HCT116 (cell line): ENCODE results near the gene PAQR7. TPM values are rescaled to one million over a fixed set of nuclear protein-coding genes. Genes with fewer than 3 reads are reported as not detected.

ENCODE experiments used
- ATAC-seq: fragments of 200-7000 bp; cut with Tn5 transposase; 2 replicates; pipeline ENCODE4 v1.9.1; 2020; ENCODE audit warnings: mild to moderate bottlenecking, moderate library complexity
- BruUV-seq: library from RNA; stranded (reverse); fragments of 400-500 nt; replicated peaks from 2 replicates; lab custom pipeline; 2021; lab: Mats Ljungman, UMichigan
- CTCF ChIA-PET: fragments of 300-600 bp; sonication (Branson Sonifier 250); formaldehyde crosslinking; loops from one replicate; lab custom pipeline; 2021; ENCODE audit warnings: antibody characterized with exemption; lab: Charles Lee
- POLR2A ChIA-PET: fragments of 300-600, 350-600 bp; sonication (Branson Sonifier 250); formaldehyde crosslinking; loops from one replicate; lab custom pipeline; 2021; ENCODE audit warnings: antibody characterized with exemption; lab: Charles Lee
- RAD21 ChIA-PET, 2 experiments: fragments of 300-600 bp; sonication (Branson Sonifier 250); formaldehyde crosslinking; loops; one replicate each; lab custom pipeline; 2023; ENCODE audit warnings: low total read pairs in 2 of 2; ENCODE audit not compliant: uncharacterized antibody in 2 of 2, unreplicated experiment in 2 of 2, low non-redundant PET in 1 of 2; lab: Charles Lee
- DNase-seq: peaks from one replicate; pipeline ENCODE4 v3.0.0-alpha.2; 2010; ENCODE audit warnings: low read depth, low spot score
- H2AFZ ChIP-seq: fragments of 200-600 bp; shearing (Covaris generic), sonication (generic); 2 replicates; pipeline ENCODE4 v1.6.1; 2017; ENCODE audit warnings: low read depth, mixed run types, mixed read lengths, antibody characterized with exemption, low read length; ENCODE audit not compliant: poor library complexity, severe bottlenecking
- H3K27ac ChIP-seq: 2 replicates; pipeline ENCODE4 v1.5.1; 2012; ENCODE audit warnings: low read depth, low read length
- H3K27me3 ChIP-seq: fragments of 200-600 bp; sonication (generic); 2 replicates; pipeline ENCODE4 v1.6.1; 2016; ENCODE audit warnings: mixed run types, low read length, mixed read lengths; ENCODE audit not compliant: insufficient read depth
- H3K36me3 ChIP-seq, 2 experiments: fragments of 200-500 bp in 1 of 2; fragments of 200-600 bp in 1 of 2; sonication (Bioruptor generic) in 1 of 2; sonication (generic) in 1 of 2; 2 replicates each; pipeline versions ENCODE4 v1.5.1 to v1.6.1; 2014 to 2016; ENCODE audit warnings: low read length in 2 of 2, inconsistent platforms in 1 of 2, mixed read lengths in 1 of 2, mixed run types in 1 of 2; ENCODE audit not compliant: insufficient read depth in 2 of 2, control insufficient read depth in 1 of 2
- H3K4me1 ChIP-seq, 2 experiments: fragments of 200-600 bp in 1 of 2; sonication (generic) in 1 of 2; 2 replicates each; pipeline versions ENCODE4 v1.5.1 to v1.6.1; 2012 to 2017; ENCODE audit warnings: low read length in 2 of 2, inconsistent platforms in 1 of 2, mild to moderate bottlenecking in 1 of 2, mixed read lengths in 1 of 2, mixed run types in 1 of 2, moderate library complexity in 1 of 2; ENCODE audit not compliant: insufficient read depth in 2 of 2, control insufficient read depth in 1 of 2
- H3K4me2 ChIP-seq: fragments of 200-600 bp; sonication (generic); 2 replicates; pipeline ENCODE4 v1.6.1; 2017; ENCODE audit warnings: mixed run types, low read length, mixed read lengths
- H3K4me3 ChIP-seq, 2 experiments: fragments of 200-600 bp in 1 of 2; sonication (generic) in 1 of 2; replicated peaks in 1 of 2; 2 replicates each; pipeline ENCODE4 v1.5.1; 2011 to 2016; ENCODE audit warnings: low read length in 2 of 2, control low read depth in 1 of 2, low read depth in 1 of 2, mild to moderate bottlenecking in 1 of 2, mixed read lengths in 1 of 2, mixed run types in 1 of 2
- H3K79me2 ChIP-seq: fragments of 200-600 bp; sonication (generic); 2 replicates; pipeline ENCODE4 v1.6.1; 2017; ENCODE audit warnings: mild to moderate bottlenecking, mixed run types, low read length, moderate library complexity, mixed read lengths; ENCODE audit not compliant: insufficient read depth
- H3K9ac ChIP-seq: fragments of 200-600 bp; sonication (generic); 2 replicates; pipeline ENCODE4 v1.6.1; 2016; ENCODE audit warnings: low read length, mixed read lengths
- H3K9me2 ChIP-seq: fragments of 200-600 bp; sonication (generic), shearing (Covaris generic); 2 replicates; pipeline ENCODE4 v1.6.1; 2017; ENCODE audit warnings: mixed run types, mild to moderate bottlenecking, moderate library complexity; ENCODE audit not compliant: insufficient read depth
- H3K9me3 ChIP-seq, 2 experiments: fragments of 200-500 bp in 1 of 2; fragments of 200-600 bp in 1 of 2; sonication (Bioruptor generic) in 1 of 2; sonication (generic) in 1 of 2; 2 replicates each; pipeline ENCODE4 v1.6.1; 2014 to 2017; ENCODE audit warnings: low read length in 2 of 2, mixed read lengths in 2 of 2, inconsistent platforms in 1 of 2, low read depth in 1 of 2, mild to moderate bottlenecking in 1 of 2, mixed run types in 1 of 2, moderate library complexity in 1 of 2; ENCODE audit not compliant: control insufficient read depth in 1 of 2, insufficient read depth in 1 of 2
- H4K20me1 ChIP-seq: fragments of 200-600 bp; sonication (generic), shearing (Covaris generic); 2 replicates; pipeline ENCODE4 v1.6.1; 2017; ENCODE audit warnings: mixed run types, mild to moderate bottlenecking, moderate library complexity; ENCODE audit not compliant: insufficient read depth
- ATF3 ChIP-seq: IDR thresholded peaks from 2 replicates; pipeline ENCODE4 v1.6.1; 2012
- CBX3 ChIP-seq: IDR thresholded peaks from 2 replicates; pipeline ENCODE4 v1.6.1; 2012; ENCODE audit warnings: low read depth
- CEBPB ChIP-seq: IDR thresholded peaks from 2 replicates; pipeline ENCODE4 v1.6.1; 2012; ENCODE audit warnings: low read depth
- CTCF ChIP-seq, 3 experiments: fragments of 200-600 bp in 1 of 3; sonication (generic) in 1 of 3; IDR thresholded peaks in 2 of 3; conservative IDR thresholded peaks in 1 of 3; 2 replicates each; pipeline ENCODE4 v1.5.1; 2012 to 2017; ENCODE audit warnings: low read depth in 2 of 3, low read length in 2 of 3, antibody characterized with exemption in 1 of 3, borderline replicate concordance in 1 of 3, control low read depth in 1 of 3, mild to moderate bottlenecking in 1 of 3, mixed read lengths in 1 of 3, mixed run types in 1 of 3, moderate library complexity in 1 of 3; ENCODE audit not compliant: insufficient read depth in 1 of 3
- EGR1 ChIP-seq: IDR thresholded peaks from 2 replicates; pipeline ENCODE4 v1.6.1; 2012; ENCODE audit warnings: low read depth
- ELF1 ChIP-seq: IDR thresholded peaks from 2 replicates; pipeline ENCODE4 v1.6.1; 2012; ENCODE audit warnings: low read depth, borderline replicate concordance
- EZH2 ChIP-seq: fragments of 200-600 bp; sonication (generic); IDR thresholded peaks from 2 replicates; pipeline ENCODE4 v1.6.1; 2017; ENCODE audit warnings: antibody characterized with exemption, mixed run types
- EZH2phosphoT487 ChIP-seq: fragments of 200-600 bp; IDR thresholded peaks from 2 replicates; pipeline ENCODE4 v1.6.1; 2018; ENCODE audit warnings: antibody characterized with exemption, borderline replicate concordance
- FOSL1 ChIP-seq: IDR thresholded peaks from 2 replicates; pipeline ENCODE4 v1.6.1; 2012; ENCODE audit warnings: low read depth
- JUND ChIP-seq: IDR thresholded peaks from 2 replicates; pipeline ENCODE4 v1.6.1; 2012
- MAX ChIP-seq: IDR thresholded peaks from 2 replicates; pipeline ENCODE4 v1.6.1; 2012
- POLR2A ChIP-seq: IDR thresholded peaks from 2 replicates; pipeline ENCODE4 v1.7.0; 2011; ENCODE audit warnings: borderline replicate concordance; ENCODE audit not compliant: insufficient read depth, insufficient read length; ENCODE audit errors: extremely low read depth
- POLR2AphosphoS5 ChIP-seq: IDR thresholded peaks from 2 replicates; pipeline ENCODE4 v1.6.1; 2011; ENCODE audit warnings: mild to moderate bottlenecking, low read depth, low read length, moderate library complexity
- SIN3A ChIP-seq: IDR thresholded peaks from 2 replicates; pipeline ENCODE4 v1.6.1; 2012; ENCODE audit warnings: low read depth
- SP1 ChIP-seq: IDR thresholded peaks from 2 replicates; pipeline ENCODE4 v1.6.1; 2012; ENCODE audit warnings: low read depth
- SRF ChIP-seq: IDR thresholded peaks from 2 replicates; pipeline ENCODE4 v1.6.1; 2012; ENCODE audit warnings: low read depth
- TCF7L2 ChIP-seq: IDR thresholded peaks from 2 replicates; pipeline ENCODE4 v1.7.0; 2011; ENCODE audit warnings: borderline replicate concordance, inconsistent platforms; ENCODE audit not compliant: insufficient read depth, insufficient read length; ENCODE audit errors: extremely low read depth
- YY1 ChIP-seq: IDR thresholded peaks from 2 replicates; pipeline ENCODE4 v1.6.1; 2011; ENCODE audit warnings: low read length, low read depth, moderate library complexity, mild to moderate bottlenecking; ENCODE audit not compliant: insufficient replicate concordance; ENCODE audit errors: extremely low read depth
- ZFX ChIP-seq: fragments of 450-650 bp; IDR thresholded peaks from 2 replicates; pipeline ENCODE4 v1.6.1; 2017
- intact Hi-C: fragments of 100-400 bp; cut with micrococcal nuclease; formaldehyde crosslinking; loops from 2 replicates; pipeline ENCODE4 v1.10.0; 2022
- total RNA-seq: library from RNA; stranded (reverse); gene quantifications from one replicate; pipeline ENCODE4 v1.2.1, GENCODE V29; 2021; ENCODE audit not compliant: unreplicated experiment

Gene PAQR7
- total RNA-seq, 1 experiment from 2014 or later: 13.1 TPM

GRCh38 chr1:25922056-25922970 is 46.8 kb upstream of the PAQR7 start:
- H3K36me3 ChIP-seq: no peaks in the 10 kb centered on the region
- BruUV-seq: no TSS peak
- intact Hi-C loops: no loop called here
- ChIA-PET POLR2A (no interaction called here), CTCF (no interaction called here), RAD21 (no interaction called here)
- no peak overlapping the region for H3K9ac ChIP-seq
- no peak overlapping the region for H3K27ac ChIP-seq
- no peak for DNase-seq
- no peaks in the 10 kb centered on the region for H4K20me1 ChIP-seq
- H3K4me1 ChIP-seq: no peaks in the 10 kb centered on the region
- H3K4me3 ChIP-seq: no peak overlapping the region
- no peak overlapping the region for H2AFZ ChIP-seq
- H3K27me3 ChIP-seq: no peaks in the 10 kb centered on the region
- no peak for TF ChIP-seq EZH2phosphoT487
- no peak for TF ChIP-seq CTCF (IDR thresholded peaks at IDR 0.05 in 2 of 3, conservative IDR thresholded peaks at IDR 0.05 in 1 of 3; ENCODE audit: borderline replicate concordance in 1 of 3, insufficient read depth in 1 of 3, low read depth in 2 of 3, low read length in 2 of 3)
- TF ChIP-seq CEBPB: no peak
- TF ChIP-seq YY1: no peak
- TF ChIP-seq, all 23 proteins: peak for 0
- Histone ChIP-seq H3K4me2 (no peak overlapping the region), H3K79me2 (no peaks in the 10 kb centered on the region), H3K9me3 (no peaks in the 10 kb centered on the region), H3K9me2 (no peaks in the 10 kb centered on the region)
- no peak for ATAC-seq

GRCh38 chr1:25918615-25919014 is 43.1 kb upstream of the PAQR7 start:
- ChIA-PET POLR2A (no interaction called here), CTCF (no interaction called here), RAD21 (no interaction called here)
- DNase-seq (no peak), ATAC-seq (no peak)
- Histone ChIP-seq H3K9me3 (no peaks in the 10 kb centered on the region), H3K4me3 (no peak overlapping the region), H3K27ac (no peak overlapping the region), H3K4me1 (no peaks in the 10 kb centered on the region), H3K79me2 (no peaks in the 10 kb centered on the region), H3K36me3 (no peaks in the 10 kb centered on the region), H3K9me2 (no peaks in the 10 kb centered on the region), H3K9ac (no peak overlapping the region), H3K27me3 (no peaks in the 10 kb centered on the region), H3K4me2 (no peak overlapping the region), H4K20me1 (no peaks in the 10 kb centered on the region), H2AFZ (no peak overlapping the region)
- BruUV-seq: no TSS peak
- intact Hi-C loops: no loop called here
- no peak for TF ChIP-seq ELF1
- no peak for TF ChIP-seq CEBPB
- TF ChIP-seq ZFX: no peak
- TF ChIP-seq SP1: no peak
- no peak for TF ChIP-seq EZH2
- no peak for TF ChIP-seq FOSL1
- TF ChIP-seq EGR1: no peak
- TF ChIP-seq TCF7L2: no peak
- TF ChIP-seq CBX3: no peak
- no peak for TF ChIP-seq SRF
- no peak for TF ChIP-seq MAX
- no peak for TF ChIP-seq POLR2A
- no peak for TF ChIP-seq EZH2phosphoT487
- TF ChIP-seq POLR2AphosphoS5: no peak
- TF ChIP-seq ATF3: no peak
- TF ChIP-seq SIN3A: no peak
- no peak for TF ChIP-seq JUND
